HL-60 (cell line): ENCODE measurements around the gene SDCBP2.

Experiments used
- CTCF ChIP-seq: IDR thresholded peaks from one replicate; pipeline ENCODE4 v1.5.1; 2011; ENCODE audit warnings: low read length, control low read depth, inconsistent platforms; ENCODE audit not compliant: insufficient read depth
- GABPA ChIP-seq: IDR thresholded peaks from 2 replicates; pipeline ENCODE4 v1.6.1; 2012; ENCODE audit warnings: low read depth
- POLR2AphosphoS5 ChIP-seq: IDR thresholded peaks from 2 replicates; pipeline ENCODE4 v1.6.1; 2012; ENCODE audit warnings: low read depth
- REST ChIP-seq: IDR thresholded peaks from 2 replicates; pipeline ENCODE4 v1.6.1; 2012; ENCODE audit warnings: low read depth; ENCODE audit not compliant: insufficient replicate concordance

- no peak for TF ChIP-seq CTCF
- no peak for TF ChIP-seq POLR2AphosphoS5
- no peak for TF ChIP-seq REST
- no peak for TF ChIP-seq GABPA
These were observed 34.4 kb downstream of the SDCBP2 start for GRCh38 chr20:1294497-1294896.
